T1000 (cell line): ENCODE measurements around the gene BANK1.

Experiments used
- DNase-seq: peaks from one replicate; lab custom pipeline; 2025; ENCODE audit warnings: mixed read lengths; lab: John Stamatoyannopoulos, UW

The BANK1 gene

DNA sequence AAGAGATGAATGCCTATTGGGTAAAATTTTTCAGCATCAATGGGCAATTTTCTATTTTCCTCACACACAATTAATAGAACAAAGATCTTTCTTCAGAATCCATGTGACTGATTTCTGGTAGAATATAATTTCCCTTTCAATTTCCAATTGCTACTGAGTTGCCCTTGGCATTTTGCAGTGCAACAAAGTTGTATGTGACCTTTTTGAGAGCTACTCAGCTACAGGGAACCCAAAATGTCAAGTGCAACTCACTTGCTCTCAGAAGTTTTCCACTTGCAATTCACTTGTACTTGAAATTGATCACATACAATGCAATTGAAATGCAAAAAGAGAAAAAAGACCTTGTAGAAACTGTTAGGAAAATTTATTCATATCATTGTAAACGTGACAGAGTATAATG is 245.5 kb downstream of the BANK1 start:
- DNase-seq, result no peak

DNA sequence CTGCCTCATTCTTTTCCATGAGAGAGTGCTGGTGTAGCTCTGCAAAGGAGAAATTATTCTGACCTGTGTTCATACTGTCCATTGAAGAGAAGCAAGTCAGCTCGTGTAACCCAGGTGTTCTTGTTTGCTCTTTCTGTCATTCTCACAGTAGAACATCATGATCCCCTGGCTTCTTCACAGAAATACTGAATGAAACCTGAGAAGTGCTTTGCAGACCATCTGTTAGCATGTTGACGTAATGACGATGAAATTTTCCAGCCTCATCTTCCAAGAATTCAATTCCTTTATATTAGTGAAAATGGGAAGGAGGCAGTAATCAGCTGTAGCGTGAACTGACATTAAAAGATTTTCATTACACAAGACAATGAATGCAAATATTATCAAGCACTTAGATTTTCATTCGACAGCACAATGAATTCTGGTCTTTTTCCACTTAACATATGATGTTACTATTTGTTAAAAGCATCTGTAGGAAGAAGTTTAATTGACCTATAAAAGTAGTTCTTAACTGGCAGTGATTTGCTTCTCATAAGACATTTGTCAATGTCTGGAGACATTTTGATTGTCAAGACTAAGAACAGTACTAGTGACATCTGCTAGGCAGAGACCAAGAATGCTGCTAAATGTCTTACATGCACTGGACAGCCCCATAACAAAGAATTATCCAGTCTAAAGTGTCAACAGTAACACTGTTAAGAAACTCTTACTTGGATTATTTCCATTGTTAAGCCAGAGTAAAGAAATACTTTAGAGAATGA is 246.3 kb downstream of the BANK1 start:
- no peak for DNase-seq

DNA sequence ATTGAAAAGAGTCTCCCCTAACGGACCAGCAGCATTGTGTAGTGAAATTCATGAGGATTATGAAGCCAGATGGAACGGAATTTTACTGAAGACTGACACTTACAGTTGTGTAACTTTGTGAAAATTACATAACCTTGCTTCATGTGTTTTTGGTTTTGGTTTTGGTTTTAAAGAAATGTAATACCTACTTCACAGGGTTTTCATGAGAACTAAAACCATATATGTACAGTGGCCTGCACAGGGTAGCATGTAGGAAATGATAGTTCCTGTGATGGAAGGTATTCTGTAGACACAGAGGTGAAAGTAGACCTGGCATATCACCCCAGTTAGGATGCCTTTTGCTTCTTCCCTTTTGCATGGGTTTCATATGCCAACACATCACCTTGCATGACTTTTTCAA is 247.0 kb downstream of the BANK1 start:
- DNase-seq, result no peak

DNA sequence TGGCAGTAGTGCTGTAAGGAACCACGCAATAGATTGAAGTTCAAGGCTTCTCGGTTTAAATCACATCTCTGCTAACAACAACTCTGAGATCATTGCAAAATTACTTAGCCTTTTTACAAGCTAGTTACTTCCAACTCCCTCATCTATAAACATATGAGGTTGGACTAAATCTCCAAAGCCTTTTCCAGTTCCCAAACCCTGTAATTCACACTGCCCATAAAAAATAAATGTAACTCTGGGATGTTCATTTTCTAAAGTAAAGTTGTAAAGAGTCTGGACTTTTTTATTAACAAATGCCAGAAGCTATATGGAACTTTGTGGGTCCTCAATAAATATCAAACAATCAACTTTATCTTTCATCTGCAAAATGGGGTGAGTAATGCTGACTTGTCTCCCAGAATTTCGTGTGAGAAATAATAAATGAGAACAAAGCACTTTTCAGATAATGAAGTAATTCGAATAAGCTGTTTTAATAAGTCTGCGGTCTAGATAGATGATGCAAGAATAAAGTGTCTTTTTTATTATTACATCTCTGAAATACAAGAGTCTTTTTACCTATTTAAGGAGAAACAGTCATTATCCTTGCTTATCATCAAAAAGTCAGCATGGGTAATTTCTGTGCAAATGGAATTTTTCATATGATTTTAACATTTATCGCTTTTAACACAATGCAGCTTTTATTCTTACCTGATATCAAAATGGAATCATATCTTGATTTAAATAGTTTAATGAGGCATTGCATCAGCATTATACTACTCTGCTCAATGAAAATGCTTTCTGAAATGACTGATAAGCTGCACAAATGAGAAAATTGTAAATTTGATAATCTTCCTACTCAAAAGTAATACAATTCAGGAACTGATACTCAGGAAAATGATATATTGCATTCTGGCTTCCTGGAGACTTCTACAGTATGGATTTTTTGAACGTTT is 252.6 kb downstream of the BANK1 start:
- DNase-seq, result no peak

DNA sequence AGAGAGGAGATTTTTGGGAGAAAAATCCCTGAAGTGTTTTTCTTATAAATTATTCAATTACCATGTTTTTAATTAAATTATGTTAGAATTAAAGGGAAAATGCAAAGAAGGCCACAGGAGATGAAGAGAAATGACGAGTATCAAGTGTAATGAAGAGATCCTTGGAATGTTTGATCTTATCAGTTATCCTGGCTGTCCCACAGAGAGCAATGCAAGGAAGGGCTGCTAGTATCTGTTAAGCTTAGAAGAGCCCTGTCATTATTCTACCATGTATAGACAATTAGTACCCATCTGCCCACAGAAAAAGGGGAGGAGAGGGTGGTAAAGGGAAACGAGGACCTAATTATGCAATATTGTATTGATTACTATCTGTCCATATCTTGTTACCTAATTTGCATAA is 257.1 kb downstream of the BANK1 start:
- no peak for DNase-seq

DNA sequence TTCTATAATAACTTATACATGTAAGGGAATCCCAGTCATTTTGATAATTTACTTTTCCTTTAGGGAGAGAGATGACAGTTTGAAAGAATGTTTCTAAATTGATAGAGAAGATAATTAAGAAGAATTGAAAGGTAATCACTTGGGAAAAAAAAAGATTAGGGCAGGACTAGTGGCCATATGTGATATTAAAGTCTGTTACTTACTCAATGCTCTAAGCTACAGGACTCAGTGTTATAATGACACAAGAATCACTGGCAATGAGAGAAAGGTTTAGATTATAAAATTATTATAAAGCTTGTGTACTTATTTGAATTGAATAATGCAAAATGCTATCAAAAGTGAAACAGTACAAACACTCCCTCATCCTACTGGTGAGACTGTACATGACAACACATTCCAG is 265.3 kb downstream of the BANK1 start:
- no peak for DNase-seq

DNA sequence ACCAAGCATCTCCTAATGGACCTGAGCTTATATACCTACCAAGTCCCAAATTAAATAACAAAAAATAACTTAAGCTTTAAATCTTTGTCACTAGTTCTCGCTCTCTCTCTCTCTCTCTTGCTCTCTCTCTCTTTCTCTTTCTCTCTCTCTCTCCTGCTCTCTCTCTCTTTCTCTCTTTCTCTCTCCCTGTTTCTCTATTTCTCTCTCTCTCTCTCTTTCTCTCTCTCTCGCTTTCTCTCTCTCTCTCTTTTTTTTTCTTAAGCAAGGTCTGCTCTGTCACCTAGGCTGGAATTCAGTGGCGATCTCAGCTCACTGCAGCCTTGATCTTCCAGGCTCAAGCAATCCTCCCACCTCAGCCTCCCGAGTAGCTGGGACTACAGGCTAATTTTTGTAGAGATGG is 266.6 kb downstream of the BANK1 start:
- no peak for DNase-seq

DNA sequence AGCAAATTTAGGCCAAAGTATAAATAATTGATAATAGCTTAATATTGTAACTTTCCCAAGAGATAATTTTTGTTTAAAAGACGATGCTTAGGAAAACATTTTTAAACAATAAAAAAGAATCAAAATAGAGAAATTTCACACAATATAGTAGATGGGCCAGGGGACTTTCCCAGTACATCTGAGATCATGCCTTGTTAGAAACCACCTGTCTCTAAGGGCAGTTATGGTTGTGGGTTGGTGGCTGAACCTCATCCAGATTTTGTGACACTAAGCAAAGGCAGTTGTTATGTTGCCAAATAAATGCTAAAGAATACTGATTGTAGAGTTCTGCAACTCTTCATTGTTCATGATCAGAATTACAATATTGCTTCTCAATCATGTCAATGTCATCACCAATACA is 270.6 kb downstream of the BANK1 start:
- DNase-seq, result no peak

DNA sequence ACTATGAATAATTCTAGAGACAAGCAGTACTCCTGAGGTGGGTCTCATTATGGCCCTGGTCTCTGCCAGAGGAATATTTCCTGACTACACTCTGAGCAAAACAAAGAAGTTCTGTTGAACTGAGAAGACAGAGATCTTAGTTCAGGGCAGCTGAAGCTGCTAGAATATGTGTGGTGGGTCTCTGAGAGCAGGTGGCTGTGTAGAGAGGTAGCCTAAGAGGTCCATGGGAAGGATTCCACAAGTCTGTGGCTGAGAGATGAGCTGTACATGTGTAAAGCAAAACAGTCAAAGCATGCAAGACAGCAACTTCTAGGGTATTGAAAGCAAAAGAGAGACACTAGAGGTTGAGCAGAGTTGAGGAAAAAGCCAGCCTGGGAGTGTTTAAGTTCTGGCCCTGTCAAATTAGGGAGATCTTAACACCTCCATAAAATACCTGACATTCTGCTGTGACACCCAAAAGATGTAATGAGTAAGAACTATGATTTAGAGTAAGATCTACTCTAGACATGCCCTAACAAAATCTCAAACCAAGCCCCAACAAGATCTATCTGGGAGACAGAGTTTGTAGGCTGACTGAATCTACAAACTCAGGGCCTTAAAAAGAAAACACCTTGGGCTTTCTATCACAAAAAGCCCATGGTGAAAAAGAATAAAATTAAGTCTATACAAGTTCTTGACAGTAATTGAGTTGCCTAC is 274.4 kb downstream of the BANK1 start:
- DNase-seq, result no peak

DNA sequence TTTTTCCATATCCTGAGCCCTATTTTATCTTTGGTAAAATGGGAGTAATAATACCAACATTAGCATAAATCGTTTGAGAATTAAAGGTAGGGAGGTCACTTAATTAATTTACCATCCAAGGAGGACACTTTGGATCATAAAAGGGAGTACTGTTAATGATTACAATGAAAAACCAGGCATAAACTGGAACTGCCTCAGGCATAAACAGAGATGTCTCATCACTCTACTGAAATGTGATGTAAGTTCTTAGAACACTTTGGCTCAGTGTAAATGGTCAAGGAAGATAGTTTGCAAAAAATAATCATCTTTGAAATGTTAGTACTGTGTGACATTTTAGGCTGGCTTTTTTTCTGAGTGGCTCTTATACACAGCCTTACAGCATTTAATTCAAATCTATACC is 286.1 kb downstream of the BANK1 start:
- no peak for DNase-seq

DNA sequence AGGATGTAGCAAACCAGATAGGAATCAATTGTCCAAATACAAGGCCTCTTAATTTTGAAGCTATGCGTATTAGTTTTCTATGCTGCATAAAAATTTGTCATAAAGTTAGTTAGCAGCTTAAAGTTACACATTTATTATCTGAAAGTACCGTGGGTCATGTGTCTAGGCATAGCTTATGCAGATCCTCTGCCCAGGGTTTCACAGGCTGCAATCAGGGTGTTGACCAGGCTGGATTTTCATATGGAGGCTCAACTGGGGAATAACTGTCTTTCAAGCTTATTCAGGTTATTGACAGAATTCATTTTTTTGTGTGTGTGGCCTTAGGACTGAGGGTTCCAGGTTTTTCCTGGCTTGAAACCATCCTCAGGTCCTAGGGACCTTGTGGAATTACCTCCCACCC is 289.7 kb downstream of the BANK1 start:
- DNase-seq, result no peak

DNA sequence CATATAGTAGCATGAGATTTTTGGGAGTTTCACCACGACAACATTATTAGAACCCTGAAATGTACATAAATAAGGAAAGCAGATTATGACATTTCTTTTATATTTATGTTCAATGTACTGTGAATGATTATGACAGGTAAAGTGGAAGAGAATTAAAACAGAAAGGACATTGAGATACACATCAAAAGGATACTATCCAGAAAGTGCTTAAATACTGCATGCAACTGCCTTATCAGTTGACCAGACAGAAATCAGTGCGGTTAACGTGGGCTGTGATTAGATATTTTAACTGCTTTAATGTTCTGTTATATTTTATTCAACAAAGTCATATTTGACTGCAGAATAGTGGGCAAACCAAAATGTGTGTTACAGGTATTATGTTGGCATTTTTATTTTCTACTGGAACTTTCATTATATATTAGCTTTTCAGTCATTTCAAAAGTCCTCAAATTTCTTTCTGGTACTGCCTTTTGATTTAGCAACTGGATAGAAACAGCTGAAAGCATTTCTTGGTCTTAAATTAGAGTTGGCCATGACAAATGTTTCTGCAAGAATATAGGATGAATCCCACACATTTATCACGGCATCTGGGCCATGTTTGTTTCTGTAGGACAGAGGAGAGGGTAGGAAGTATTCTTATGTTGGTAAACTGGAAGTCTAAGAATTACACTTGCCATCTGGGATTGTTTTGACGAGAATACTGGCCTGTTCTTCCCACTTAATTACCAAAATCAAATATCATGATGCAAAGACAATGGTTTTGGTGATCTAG is 299.5 kb downstream of the BANK1 start:
- no peak for DNase-seq

DNA sequence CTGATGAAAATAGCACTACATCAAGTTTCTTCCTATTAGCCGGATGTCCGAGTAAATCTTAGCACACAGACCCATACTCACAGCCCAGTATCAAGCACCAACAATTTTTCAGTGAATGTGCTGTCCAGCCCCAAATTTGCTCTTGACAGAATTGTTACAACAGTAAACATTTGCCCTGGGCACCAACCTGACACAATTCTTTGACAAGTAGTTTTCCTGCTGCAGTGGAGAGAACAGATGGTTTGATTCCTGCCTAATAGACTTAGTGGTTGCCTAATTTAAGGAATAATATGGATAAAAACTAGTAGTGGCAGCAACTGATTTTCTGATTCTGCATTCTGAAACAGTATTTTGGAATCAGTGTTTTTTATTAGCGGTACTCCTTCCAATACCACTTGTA is 301.1 kb downstream of the BANK1 start:
- no peak for DNase-seq

DNA sequence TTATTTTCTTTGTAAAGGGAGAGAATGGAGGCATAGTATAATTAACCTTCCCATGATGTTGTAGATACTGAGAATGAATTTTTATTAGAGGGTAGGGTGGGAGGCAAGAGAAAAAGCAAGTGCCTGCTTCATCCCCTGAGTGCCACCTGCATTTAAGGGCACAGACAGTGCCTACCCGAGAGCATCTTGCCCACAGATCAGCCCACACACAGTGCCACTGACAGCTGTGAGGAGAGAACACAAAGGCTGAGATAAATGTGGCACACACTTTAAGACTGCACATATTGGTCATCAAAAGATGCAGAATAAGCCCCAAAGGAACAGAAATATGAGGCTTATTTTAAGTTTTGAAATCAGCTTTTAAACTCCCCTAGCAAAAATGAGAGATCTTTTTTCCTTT is 304.0 kb downstream of the BANK1 start:
- no peak for DNase-seq

DNA sequence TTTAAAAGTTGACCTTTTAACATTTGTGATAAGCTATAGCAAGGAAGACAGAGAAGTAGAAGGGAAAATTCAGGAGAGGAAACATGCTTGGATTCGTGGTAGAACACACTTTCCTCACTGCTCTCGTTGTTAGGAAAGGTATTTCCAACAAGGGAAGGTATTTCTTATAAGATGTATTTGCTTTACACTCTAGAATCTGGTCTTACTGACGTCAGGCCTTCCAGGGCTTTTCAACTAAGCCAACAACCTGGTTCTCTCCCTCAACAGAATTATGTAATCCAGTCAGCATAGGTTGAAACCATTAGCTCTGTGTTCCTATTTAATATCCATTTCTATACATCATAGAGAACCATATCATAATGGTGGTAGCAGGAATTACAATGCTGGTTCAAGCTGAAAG is 312.8 kb downstream of the BANK1 start:
- no peak for DNase-seq

DNA sequence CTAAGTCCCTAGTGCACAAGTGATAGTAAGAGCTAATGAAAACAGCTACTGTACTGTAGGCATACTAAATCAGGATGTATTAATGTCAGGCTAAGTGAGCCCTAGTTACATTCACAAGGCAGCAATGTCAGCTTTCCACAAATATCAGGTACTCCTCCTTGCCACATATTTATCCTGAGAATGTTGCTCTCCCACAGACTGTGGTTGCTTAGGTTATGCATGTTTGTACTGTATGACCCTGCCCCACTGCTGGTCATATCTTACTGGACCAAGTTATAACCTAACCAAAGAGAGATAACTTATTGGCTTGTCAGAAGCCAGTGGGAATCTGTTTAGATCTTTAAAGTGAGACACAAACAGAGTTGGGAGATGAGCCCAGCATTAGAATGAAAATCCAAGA is 313.7 kb downstream of the BANK1 start:
- no peak for DNase-seq

DNA sequence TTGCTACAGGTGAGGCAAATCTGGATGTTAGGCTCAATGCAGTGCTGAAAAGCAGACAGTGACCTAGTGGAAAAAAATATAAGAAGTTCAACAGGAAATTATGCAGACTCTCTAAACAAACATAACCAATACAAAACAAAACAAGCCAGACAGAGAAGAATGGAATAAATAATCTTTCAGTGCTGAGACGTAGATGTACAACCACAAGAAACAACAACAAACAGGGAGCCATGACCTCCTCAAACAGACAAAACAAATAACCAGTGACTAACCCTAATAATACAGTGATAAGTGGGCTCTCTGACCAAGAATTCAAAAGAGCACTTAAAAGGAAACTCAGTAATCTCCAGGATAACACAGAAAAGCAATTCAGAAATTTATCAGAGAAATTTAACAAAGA is 315.5 kb downstream of the BANK1 start:
- no peak for DNase-seq

DNA sequence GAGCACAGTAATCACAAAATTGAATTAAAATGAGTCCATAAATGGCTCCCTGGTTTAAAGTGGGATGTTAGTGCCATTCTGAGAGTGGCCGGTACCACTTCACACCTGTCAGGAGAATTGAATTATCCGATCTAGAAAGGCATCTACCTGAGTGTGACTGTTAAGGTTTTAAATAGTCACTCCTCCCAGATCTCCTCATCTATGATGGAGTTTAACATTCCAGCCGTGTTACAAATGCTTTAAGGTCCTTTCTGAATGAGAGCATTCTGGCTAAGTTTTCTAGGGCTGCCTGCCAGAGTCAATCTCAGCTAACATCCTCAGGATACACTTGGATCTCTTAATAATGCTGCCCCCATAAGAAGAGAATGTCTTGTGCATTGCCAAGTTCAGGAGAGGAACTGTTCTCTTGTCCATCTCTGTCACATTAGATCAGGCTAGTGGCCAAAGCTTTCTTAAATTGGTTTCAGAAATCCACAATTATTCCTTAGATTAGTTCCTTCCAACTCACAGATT is 323.6 kb downstream of the BANK1 start:
- no peak for DNase-seq

DNA sequence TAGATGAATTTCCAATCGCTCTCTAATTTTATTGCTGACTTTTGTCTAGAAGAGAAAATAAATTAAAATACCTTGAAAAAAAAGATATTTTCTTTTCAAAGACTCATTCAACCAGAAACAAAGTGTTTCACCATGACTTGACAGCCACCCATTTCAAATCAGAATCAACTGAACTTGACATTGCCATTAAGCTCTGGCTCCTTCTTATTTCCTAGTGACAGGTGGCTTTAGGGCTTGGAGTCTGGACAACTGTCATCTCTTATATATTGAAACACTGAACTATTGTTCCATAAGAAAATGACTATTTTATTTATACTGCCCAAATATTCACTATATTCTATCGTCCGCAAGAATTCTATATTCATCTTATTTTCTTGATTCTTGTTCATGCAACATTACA is 325.6 kb downstream of the BANK1 start:
- no peak for DNase-seq

DNA sequence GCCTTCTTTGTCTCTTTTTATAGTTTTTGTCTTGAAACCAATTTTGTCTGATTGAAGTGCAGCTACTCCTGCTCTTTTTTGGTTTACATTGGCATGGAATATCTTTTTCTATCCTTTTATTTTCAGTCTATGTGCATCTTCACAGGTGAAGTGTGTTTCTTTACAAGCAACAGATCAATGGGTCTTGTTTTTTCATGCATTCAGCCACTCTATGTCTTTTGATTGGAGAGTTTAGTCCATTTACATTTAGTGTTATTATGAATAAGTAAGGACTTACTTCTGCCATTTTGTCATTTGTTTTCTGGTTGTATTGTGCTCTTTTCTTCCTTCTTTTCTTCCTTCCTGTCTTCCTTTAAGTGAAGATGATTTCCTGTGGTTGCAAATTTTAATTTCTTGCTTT is 330.3 kb downstream of the BANK1 start:
- DNase-seq, result no peak
